ENCODE results near the gene AP5M1. TPM values are rescaled to one million over a fixed set of nuclear protein-coding genes. Genes with fewer than 3 reads are reported as not detected.

AP5M1 gene
- total and polyA plus RNA-seq, 2 of the 4 experiments (the other 2 are of a cell fraction) = 16.1 to 28.3 TPM

- Histone ChIP-seq H2BK20ac (ENCODE audit: low read depth, low read length) (no peak overlapping the region), H3K18ac (ENCODE audit: low read depth, low read length) (no peak overlapping the region), H2BK120ac (ENCODE audit: low read depth, low read length) (no peak overlapping the region), H3K23ac (ENCODE audit: low read depth, low read length) (no peak overlapping the region), H4K20me1 (ENCODE audit: insufficient read depth, low read length) (no peaks in the 10 kb centered on the region), H3K4me3 (ENCODE audit: insufficient read depth, low read depth, low read length) (no peak overlapping the region), H2BK15ac (ENCODE audit: low read depth, low read length) (no peak overlapping the region), H4K91ac (ENCODE audit: insufficient read depth, low read depth, low read length) (no peak overlapping the region), H3K9ac (ENCODE audit: low read depth, low read length) (no peak overlapping the region), H3K27me3 (ENCODE audit: control insufficient read depth, insufficient read depth, low read length) (no peaks in the 10 kb centered on the region), H3K4me2 (ENCODE audit: low read depth, low read length) (no peak overlapping the region), H2BK5ac (ENCODE audit: low read depth, low read length, poor library complexity, severe bottlenecking) (no peak overlapping the region), H2AFZ (replicated peaks; ENCODE audit: low read length, poor library complexity) (no peak overlapping the region), H3K27ac (ENCODE audit: insufficient read depth, low read length) (no peak overlapping the region), H3K9me3 (ENCODE audit: control insufficient read depth, insufficient read depth, low read length) (no peaks in the 10 kb centered on the region), H3K4me1 (ENCODE audit: control insufficient read depth, insufficient read depth, low read length) (no peaks in the 10 kb centered on the region), H4K8ac (ENCODE audit: low read depth in 2 of 2, low read length in 2 of 2) (no peak overlapping the region), H3K36me3 (ENCODE audit: control insufficient read depth, insufficient read depth, low read length) (peaks cover 11% of the 10 kb centered on the region), H3K56ac (ENCODE audit: extremely low read depth, insufficient read depth, low read length) (no peak overlapping the region), H3K4ac (ENCODE audit: low read depth, low read length) (no peak overlapping the region), H2AK5ac (ENCODE audit: low read depth, low read length) (no peak overlapping the region), H3K9me1 (ENCODE audit: insufficient read depth, low read length) (no peaks in the 10 kb centered on the region; the same call in 1 of the 2 replicates), H2AK9ac (replicated peaks; ENCODE audit: low read depth, low read length, poor library complexity) (no peak overlapping the region), H3K14ac (replicated peaks; ENCODE audit: low read depth, low read length) (no peak overlapping the region), H3K79me1 (ENCODE audit: low read depth in 1 of 2, low read length in 2 of 2) (peaks cover 4 to 8% of the 10 kb centered on the region in 2 experiments; a peak in 2 of 4 replicates), H4K5ac (ENCODE audit: low read depth, low read length) (no peak overlapping the region)
- TF ChIP-seq FOS (IDR thresholded peaks at IDR 0.05; ENCODE audit: low read depth, low read length) = no peak
- TF ChIP-seq MAFK (IDR thresholded peaks at IDR 0.05; ENCODE audit: low read depth, low read length) = no peak
- TF ChIP-seq BHLHE40 (IDR thresholded peaks at IDR 0.05; ENCODE audit: low read depth, low read length) = no peak
- TF ChIP-seq, protein P1, sequence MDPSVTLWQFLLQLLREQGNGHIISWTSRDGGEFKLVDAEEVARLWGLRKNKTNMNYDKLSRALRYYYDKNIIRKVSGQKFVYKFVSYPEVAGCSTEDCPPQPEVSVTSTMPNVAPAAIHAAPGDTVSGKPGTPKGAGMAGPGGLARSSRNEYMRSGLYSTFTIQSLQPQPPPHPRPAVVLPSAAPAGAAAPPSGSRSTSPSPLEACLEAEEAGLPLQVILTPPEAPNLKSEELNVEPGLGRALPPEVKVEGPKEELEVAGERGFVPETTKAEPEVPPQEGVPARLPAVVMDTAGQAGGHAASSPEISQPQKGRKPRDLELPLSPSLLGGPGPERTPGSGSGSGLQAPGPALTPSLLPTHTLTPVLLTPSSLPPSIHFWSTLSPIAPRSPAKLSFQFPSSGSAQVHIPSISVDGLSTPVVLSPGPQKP (IDR thresholded peaks at IDR 0.05; ENCODE audit: borderline replicate concordance, low read depth, low read length) = no peak
- TF ChIP-seq POLR2A (IDR thresholded peaks at IDR 0.05; ENCODE audit: low read depth, low read length) = no peak
- TF ChIP-seq SMC3 (IDR thresholded peaks at IDR 0.05; ENCODE audit: low read depth, low read length) = no peak
- no peak for TF ChIP-seq RAD21 (IDR thresholded peaks at IDR 0.05; ENCODE audit: low read length)
- no peak for TF ChIP-seq CTCF (conservative IDR thresholded peaks at IDR 0.05; ENCODE audit: low read depth, low read length)
- TF ChIP-seq NFE2L2 (IDR thresholded peaks at IDR 0.05; ENCODE audit: low read depth, low read length) = no peak
- TF ChIP-seq MAZ (IDR thresholded peaks at IDR 0.05; ENCODE audit: borderline replicate concordance, low read depth, low read length) = no peak
- TF ChIP-seq, protein P2, sequence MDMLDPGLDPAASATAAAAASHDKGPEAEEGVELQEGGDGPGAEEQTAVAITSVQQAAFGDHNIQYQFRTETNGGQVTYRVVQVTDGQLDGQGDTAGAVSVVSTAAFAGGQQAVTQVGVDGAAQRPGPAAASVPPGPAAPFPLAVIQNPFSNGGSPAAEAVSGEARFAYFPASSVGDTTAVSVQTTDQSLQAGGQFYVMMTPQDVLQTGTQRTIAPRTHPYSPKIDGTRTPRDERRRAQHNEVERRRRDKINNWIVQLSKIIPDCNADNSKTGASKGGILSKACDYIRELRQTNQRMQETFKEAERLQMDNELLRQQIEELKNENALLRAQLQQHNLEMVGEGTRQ (IDR thresholded peaks at IDR 0.05; ENCODE audit: low read depth, low read length) = no peak
- TF ChIP-seq RFX5 (IDR thresholded peaks at IDR 0.05; ENCODE audit: low read depth, low read length) = no peak
- TF ChIP-seq RCOR1 (IDR thresholded peaks at IDR 0.05; ENCODE audit: insufficient replicate concordance, low read length) = no peak
- no peak for TF ChIP-seq CHD1 (IDR thresholded peaks at IDR 0.05; ENCODE audit: low read depth, low read length)
- no peak for TF ChIP-seq MXI1 (IDR thresholded peaks at IDR 0.05; ENCODE audit: borderline replicate concordance, low read depth, low read length)
- no peak for TF ChIP-seq CEBPB (IDR thresholded peaks at IDR 0.05; ENCODE audit: low read depth, low read length)
- in situ Hi-C loops (cut with MboI; ENCODE audit: low sequenced_read_pairs) (no loop called here), intact Hi-C loops (cut with micrococcal nuclease) (no loop called here), dilution Hi-C loops (cut with HindIII; ENCODE audit: low sequenced_read_pairs, unreplicated experiment) (no loop called here)
- no peak for ATAC-seq (ENCODE audit: low read depth)
- no CpG with 5 or more reads among the region's 2 CpGs for WGBS, 2 experiments (ENCODE audit: extremely low coverage in 2 of 2, insufficient read length in 1 of 2)
- POLR2A ChIA-PET (ENCODE audit: unreplicated experiment) = no interaction called here
- CTCF ChIA-PET = no interaction called here
- no peak for DNase-seq
- no TSS peak for BruUV-seq (replicated peaks)
Observed at GRCh38 chr14:57227083-57227482, 41.7 kb upstream of the AP5M1 start.
